Naive thymus-derived CD8-positive, alpha-beta T cell (primary cell): ENCODE data around the gene FEZ2. TPM values are rescaled to one million over a fixed set of nuclear protein-coding genes. Genes with fewer than 3 reads are reported as not detected.

ENCODE experiments used
- ATAC-seq, 2 donors: fragments of 150-1000 bp; cut with Tn5 transposase in 1 of 2; sonication (Bioruptor Pico), chemical (Tn5 transposase) in 1 of 2; 1 replicate in 1 of 2; 2 replicates in 1 of 2; pipeline ENCODE4 v1.10.0; 2021; ENCODE audit warnings: mild to moderate bottlenecking in 2 of 2, moderate library complexity in 2 of 2
- POLR2A ChIA-PET: fragments of 350-600 bp; sonication (Branson Sonifier 250); formaldehyde crosslinking; loops from one replicate; lab custom pipeline; 2021; ENCODE audit warnings: antibody characterized with exemption; lab: Charles Lee
- DNase-seq, 10 donors: peaks; one replicate each; pipeline versions ENCODE4 v3.0.0 to v3.0.0-alpha.2; 2020 to 2022
- H3K27ac Mint-ChIP-seq, 10 donors: one replicate each; pipeline ENCODE4 v1.8.0; 2020 to 2022; ENCODE audit warnings: mild to moderate bottlenecking in 10 of 10, mixed read lengths in 10 of 10, moderate library complexity in 4 of 10, inconsistent platforms in 1 of 10
- H3K27me3 Mint-ChIP-seq, 5 donors: one replicate each; pipeline ENCODE4 v1.8.0; 2021 to 2022; ENCODE audit warnings: mixed read lengths in 5 of 5
- H3K36me3 Mint-ChIP-seq, 3 donors: one replicate each; pipeline ENCODE4 v1.8.0; 2020 to 2022; ENCODE audit warnings: mixed read lengths in 3 of 3, mild to moderate bottlenecking in 2 of 3, inconsistent platforms in 1 of 3
- H3K4me1 Mint-ChIP-seq, 4 donors: one replicate each; pipeline ENCODE4 v1.8.0; 2021 to 2022; ENCODE audit warnings: mixed read lengths in 4 of 4
- H3K4me3 Mint-ChIP-seq, 10 donors: one replicate each; pipeline ENCODE4 v1.8.0; 2020 to 2022; ENCODE audit warnings: mild to moderate bottlenecking in 10 of 10, mixed read lengths in 10 of 10, moderate library complexity in 6 of 10, inconsistent platforms in 1 of 10
- H3K9me3 Mint-ChIP-seq, 9 donors: one replicate each; pipeline ENCODE4 v1.8.0; 2020 to 2022; ENCODE audit warnings: mixed read lengths in 9 of 9, mild to moderate bottlenecking in 3 of 9, inconsistent platforms in 1 of 9, moderate library complexity in 1 of 9
- polyA plus RNA-seq, 3 donors: library from polyadenylated mRNA; unstranded; fragments of 300-500 nt; fragmentation: Illumina TruSeq; gene quantifications; one replicate each; pipeline ENCODE4 v1.2.3, GENCODE V29; 2021
- total RNA-seq, 8 experiments: library from RNA in 2 of 8; stranded (reverse) in 2 of 8; gene quantifications; one replicate each; pipeline ENCODE4 v1.2.3 and lab custom pipeline; 2021 to 2026

FEZ2 gene, protein sequence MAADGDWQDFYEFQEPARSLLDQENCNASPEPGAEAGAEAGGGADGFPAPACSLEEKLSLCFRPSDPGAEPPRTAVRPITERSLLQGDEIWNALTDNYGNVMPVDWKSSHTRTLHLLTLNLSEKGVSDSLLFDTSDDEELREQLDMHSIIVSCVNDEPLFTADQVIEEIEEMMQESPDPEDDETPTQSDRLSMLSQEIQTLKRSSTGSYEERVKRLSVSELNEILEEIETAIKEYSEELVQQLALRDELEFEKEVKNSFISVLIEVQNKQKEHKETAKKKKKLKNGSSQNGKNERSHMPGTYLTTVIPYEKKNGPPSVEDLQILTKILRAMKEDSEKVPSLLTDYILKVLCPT
- total RNA-seq (10 to 100 TPM; 11.9 to 15.2 TPM), polyA plus RNA-seq (1 to 10 TPM; 1.5 to 2.1 (median 1.5) TPM), total RNA-seq (lab: John Stamatoyannopoulos, UW) (8.4 to 20.6 (median 15.3) reads per million in 6 experiments)

DNA sequence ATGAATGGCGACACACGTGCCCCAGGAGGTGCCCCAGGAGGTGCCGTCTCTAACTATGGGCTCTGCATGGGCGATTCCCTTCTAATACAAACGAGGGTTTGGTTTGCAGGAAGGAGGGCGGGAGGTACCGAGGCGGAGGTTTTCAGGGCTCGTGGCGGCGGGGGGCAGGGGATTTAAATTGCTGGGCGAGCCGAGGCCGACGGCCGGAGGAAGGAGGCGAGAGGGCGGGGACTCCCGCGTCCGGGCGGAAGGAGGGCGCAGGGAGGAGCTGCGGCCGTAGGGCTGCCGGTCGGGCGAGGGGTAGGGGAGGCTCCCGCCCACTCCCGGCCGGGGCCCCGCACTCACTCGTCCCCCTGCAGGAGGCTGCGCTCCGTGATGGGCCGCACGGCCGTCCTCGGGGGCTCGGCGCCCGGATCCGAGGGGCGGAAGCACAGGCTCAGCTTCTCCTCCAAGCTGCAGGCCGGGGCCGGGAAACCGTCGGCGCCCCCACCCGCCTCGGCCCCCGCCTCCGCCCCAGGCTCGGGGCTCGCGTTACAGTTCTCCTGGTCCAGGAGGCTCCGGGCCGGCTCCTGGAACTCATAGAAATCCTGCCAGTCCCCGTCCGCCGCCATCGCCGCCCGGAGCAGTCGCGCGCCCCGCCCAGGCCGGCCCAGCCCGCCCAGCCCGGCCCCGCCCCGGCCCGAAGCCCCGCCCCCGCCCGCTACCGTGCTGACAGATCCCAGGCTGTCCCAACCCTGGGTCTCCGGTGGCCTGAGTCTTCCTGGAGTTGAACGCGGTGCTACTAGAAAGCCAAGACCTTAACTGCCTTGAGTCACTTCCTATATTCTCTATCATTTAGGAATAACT, at the start of gene FEZ2:
TSS of gene FEZ2 (minus strand) at position 637 of the 846 bp plus-strand sequence. CDS start at position 611, 26 bp downstream.
- peak; percentile 86 to 89 for ATAC-seq

GRCh38 chr2:36634981-36635597, 37.1 kb upstream of the FEZ2 start:
- DNase-seq (no peak), ATAC-seq (no peak)
- peaks cover 7 to 36% (median 24%) of the 10 kb centered on the region in 5 donors for H3K27me3 Mint-ChIP-seq
- peaks cover 0 to 12% (median 3%) of the 10 kb centered on the region in 3 donors for H3K36me3 Mint-ChIP-seq
- no peak overlapping the region for H3K4me3 Mint-ChIP-seq
- H3K27ac Mint-ChIP-seq = no peak overlapping the region
- no peaks in the 10 kb centered on the region for H3K4me1 Mint-ChIP-seq
- POLR2A ChIA-PET = no interaction called here
- H3K9me3 Mint-ChIP-seq = peaks cover 0 to 8% (median 1%) of the 10 kb centered on the region in 9 donors

More for the DNA sequence above, at the start of gene FEZ2:
- Mint-ChIP-seq H3K9me3 (no peaks in the 10 kb centered on the region), H3K4me1 (peaks cover 32 to 50% (median 40%) of the 10 kb centered on the region in 4 donors), H3K36me3 (peaks cover 0 to 7% (median 0%) of the 10 kb centered on the region in 3 donors), H3K27ac (peak within 1 kb of the TSS; percentile 71 to 96 (median 90)), H3K4me3 (peak within 1 kb of the TSS; percentile 88 to 98 (median 95)), H3K27me3 (no peaks in the 10 kb centered on the region)
- POLR2A ChIA-PET = interaction anchor here (0.5 kb wide), 1 partner anchor 1802 kb away, joined by 6 read pairs; no protein-coding TSS in a partner anchor
- peak; percentile 24 to 73 (median 56) for DNase-seq

DNA sequence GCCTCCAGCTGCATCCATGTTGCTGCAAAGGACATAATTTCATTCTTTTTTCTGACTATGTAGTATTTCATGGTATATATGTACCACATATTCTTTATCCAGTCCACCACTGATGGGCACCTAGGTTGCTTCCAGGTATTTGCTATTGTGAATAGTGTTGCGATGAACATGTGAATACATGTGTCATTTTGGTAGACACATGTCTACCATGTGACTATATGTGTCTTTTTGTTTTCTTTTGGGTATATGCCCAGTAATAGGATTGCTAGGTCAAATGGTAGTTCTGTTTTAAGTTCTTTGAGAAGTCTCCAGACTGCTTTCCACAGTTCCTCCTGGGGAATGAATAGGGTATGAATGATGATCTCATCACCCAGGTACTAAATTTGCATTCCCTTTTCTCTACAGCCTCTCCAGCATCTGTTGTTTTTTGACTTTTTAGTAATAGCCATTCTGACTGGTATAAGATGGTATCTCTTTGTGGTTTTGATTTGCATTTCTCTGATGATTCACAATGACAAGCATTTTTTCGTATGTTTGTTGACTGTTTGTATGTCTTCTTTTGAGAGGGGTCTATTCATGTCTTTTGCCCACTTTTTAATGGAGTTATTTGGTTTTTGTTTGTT, 35.6 kb upstream of the FEZ2 start:
- DNase-seq = no peak
- Mint-ChIP-seq H3K27ac (no peak overlapping the region), H3K4me1 (no peaks in the 10 kb centered on the region), H3K36me3 (peaks cover 0 to 12% (median 3%) of the 10 kb centered on the region in 3 donors), H3K4me3 (no peak overlapping the region), H3K9me3 (peaks cover 0 to 8% (median 1%) of the 10 kb centered on the region in 9 donors), H3K27me3 (peaks cover 7 to 32% (median 19%) of the 10 kb centered on the region in 5 donors)
- ATAC-seq = no peak
- POLR2A ChIA-PET = no interaction called here

DNA sequence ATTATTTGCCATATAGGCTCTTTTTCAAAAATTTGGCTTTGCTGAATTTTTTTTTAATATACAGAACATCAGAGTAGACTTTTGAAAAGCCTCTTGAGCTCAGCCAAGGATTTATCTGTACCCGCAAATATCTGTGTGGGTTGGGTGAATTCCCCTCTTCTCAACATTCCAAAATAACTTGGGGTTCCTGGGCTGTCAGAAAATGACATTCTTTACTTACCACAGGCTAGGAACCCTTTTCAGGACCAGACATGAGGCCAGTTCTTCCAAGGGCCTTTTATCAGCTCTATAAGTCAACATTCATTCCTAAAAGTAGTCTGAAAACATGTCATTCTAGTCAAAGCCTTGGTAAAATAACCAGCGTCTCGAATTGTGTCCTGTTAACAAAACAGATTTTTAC, 28.8 kb upstream of the FEZ2 start:
- no peaks in the 10 kb centered on the region for H3K4me1 Mint-ChIP-seq
- no peak overlapping the region for H3K27ac Mint-ChIP-seq
- ATAC-seq (no peak), DNase-seq (no peak)
- peaks cover 4 to 11% (median 7%) of the 10 kb centered on the region in 5 donors for H3K27me3 Mint-ChIP-seq
- POLR2A ChIA-PET = no interaction called here
- H3K4me3 Mint-ChIP-seq = no peak overlapping the region
- peaks cover 0 to 7% (median 5%) of the 10 kb centered on the region in 3 donors for H3K36me3 Mint-ChIP-seq
- H3K9me3 Mint-ChIP-seq = peaks cover 0 to 22% (median 9%) of the 10 kb centered on the region in 9 donors

DNA sequence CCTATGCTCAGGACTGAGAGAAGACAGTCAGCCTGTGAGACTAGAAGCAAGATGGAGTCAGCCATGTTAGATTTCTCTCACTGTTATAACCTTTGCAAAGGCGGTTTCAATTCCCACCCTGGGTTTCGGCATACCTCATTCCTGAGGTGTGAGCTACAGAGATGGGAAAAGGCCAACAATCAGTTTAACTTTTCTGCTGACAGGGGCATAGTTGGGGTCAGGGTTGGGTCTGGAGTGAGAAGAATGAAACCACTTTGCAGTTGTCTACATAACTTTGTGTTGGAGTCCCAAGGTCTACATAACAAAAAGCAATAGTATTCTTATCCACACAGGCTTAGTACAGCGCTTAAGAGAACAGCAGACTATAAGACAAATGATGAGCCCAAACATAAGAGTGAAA, 28.1 kb upstream of the FEZ2 start:
- POLR2A ChIA-PET = no interaction called here
- ATAC-seq (no peak), DNase-seq (no peak)
- no peak overlapping the region for H3K27ac Mint-ChIP-seq
- no peak overlapping the region for H3K4me3 Mint-ChIP-seq
- peaks cover 0 to 22% (median 9%) of the 10 kb centered on the region in 9 donors for H3K9me3 Mint-ChIP-seq
- H3K36me3 Mint-ChIP-seq = peaks cover 0 to 7% (median 5%) of the 10 kb centered on the region in 3 donors
- no peaks in the 10 kb centered on the region for H3K4me1 Mint-ChIP-seq
- peaks cover 5 to 13% (median 7%) of the 10 kb centered on the region in 5 donors for H3K27me3 Mint-ChIP-seq

DNA sequence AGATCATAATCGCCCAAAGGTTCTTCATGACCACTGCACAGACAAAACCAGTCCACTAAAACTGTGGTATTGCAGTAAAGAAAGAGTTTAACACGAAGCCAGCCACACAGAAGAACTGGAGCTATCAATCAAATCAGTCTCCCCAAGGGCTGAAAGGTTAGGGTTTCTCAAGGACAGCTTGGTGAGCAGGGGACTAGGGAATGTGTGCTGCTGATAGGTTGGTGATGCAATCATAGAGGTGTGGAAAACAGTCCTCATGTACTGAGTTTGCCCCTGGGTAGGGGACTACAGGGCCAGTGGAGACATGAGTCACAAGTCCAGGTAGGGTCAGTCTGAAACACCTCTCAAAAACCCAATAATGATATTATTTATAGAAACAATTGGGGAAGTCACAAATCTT, 27.3 kb upstream of the FEZ2 start:
- no peak for ATAC-seq
- Mint-ChIP-seq H3K27me3 (peaks cover 5 to 21% (median 9%) of the 10 kb centered on the region in 5 donors), H3K4me1 (no peaks in the 10 kb centered on the region), H3K36me3 (peaks cover 0 to 7% (median 5%) of the 10 kb centered on the region in 3 donors), H3K4me3 (no peak overlapping the region), H3K27ac (no peak overlapping the region), H3K9me3 (peaks cover 0 to 22% (median 9%) of the 10 kb centered on the region in 9 donors)
- no peak for DNase-seq
- POLR2A ChIA-PET = no interaction called here

DNA sequence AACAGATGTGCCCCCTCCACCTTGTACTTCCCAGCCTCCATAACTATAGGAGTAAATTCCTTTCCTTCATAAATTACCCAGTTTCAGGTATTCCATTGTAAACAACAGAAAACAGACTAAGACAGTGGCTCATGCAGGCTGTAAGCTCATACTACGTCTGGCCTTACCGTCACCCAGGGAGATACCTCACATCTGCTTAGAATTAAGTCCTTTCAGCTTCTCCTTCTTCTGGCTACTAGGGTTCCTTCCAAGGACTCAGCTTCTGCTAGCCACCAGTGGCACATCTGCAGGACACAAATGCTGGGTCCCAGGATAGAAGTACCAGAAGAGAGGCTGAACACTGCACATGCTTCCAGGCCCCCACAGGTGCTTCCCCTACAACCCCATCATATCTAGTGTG, 22.4 kb upstream of the FEZ2 start:
- Mint-ChIP-seq H3K27ac (no peak overlapping the region), H3K4me1 (no peaks in the 10 kb centered on the region), H3K9me3 (peaks cover 0 to 13% (median 5%) of the 10 kb centered on the region in 9 donors), H3K4me3 (no peak overlapping the region), H3K27me3 (peaks cover 5 to 22% (median 10%) of the 10 kb centered on the region in 5 donors), H3K36me3 (peaks cover 0 to 2% (median 0%) of the 10 kb centered on the region in 3 donors)
- POLR2A ChIA-PET = no interaction called here
- DNase-seq (no peak), ATAC-seq (no peak)

GRCh38 chr2:36618381-36618780, 20.4 kb upstream of the FEZ2 start:
- no peak for DNase-seq
- Mint-ChIP-seq H3K36me3 (no peaks in the 10 kb centered on the region), H3K4me3 (no peak overlapping the region), H3K9me3 (peaks cover 0 to 2% (median 0%) of the 10 kb centered on the region in 9 donors), H3K27ac (no peak overlapping the region), H3K4me1 (no peaks in the 10 kb centered on the region), H3K27me3 (peaks cover 5 to 22% (median 10%) of the 10 kb centered on the region in 5 donors)
- POLR2A ChIA-PET = no interaction called here
- ATAC-seq = no peak

DNA sequence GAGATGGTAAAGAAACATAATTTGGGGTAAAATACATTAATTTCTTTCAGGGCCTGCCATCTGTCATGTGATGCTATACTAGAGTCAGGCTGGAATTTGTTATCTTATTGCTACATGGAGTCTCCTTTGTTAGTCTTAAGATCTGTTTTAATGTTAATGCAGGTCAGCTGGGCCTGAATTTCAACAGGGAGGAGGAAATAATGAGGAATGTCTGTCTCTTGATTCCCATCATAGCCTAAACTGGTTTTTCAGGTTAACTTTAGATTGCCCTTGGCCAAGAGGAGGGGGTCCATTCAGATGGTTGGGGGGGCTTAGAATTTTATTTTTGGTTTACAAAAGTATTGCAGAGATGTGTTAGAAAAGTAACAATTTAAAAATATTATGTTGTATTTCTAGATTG, 19.0 kb upstream of the FEZ2 start:
- H3K36me3 Mint-ChIP-seq = no peaks in the 10 kb centered on the region
- no peak for ATAC-seq
- no peaks in the 10 kb centered on the region for H3K4me1 Mint-ChIP-seq
- no peak for DNase-seq
- POLR2A ChIA-PET = no interaction called here
- peaks cover 3 to 13% (median 4%) of the 10 kb centered on the region in 5 donors for H3K27me3 Mint-ChIP-seq
- no peaks in the 10 kb centered on the region for H3K9me3 Mint-ChIP-seq
- H3K4me3 Mint-ChIP-seq = no peak overlapping the region
- H3K27ac Mint-ChIP-seq = no peak overlapping the region

GRCh38 chr2:36615222-36615621, 17.3 kb upstream of the FEZ2 start:
- POLR2A ChIA-PET = no interaction called here
- ATAC-seq (no peak), DNase-seq (no peak)
- no peak overlapping the region for H3K4me3 Mint-ChIP-seq
- peaks cover 0 to 2% (median 0%) of the 10 kb centered on the region in 4 donors for H3K4me1 Mint-ChIP-seq
- no peak overlapping the region for H3K27ac Mint-ChIP-seq
- H3K9me3 Mint-ChIP-seq = no peaks in the 10 kb centered on the region
- H3K27me3 Mint-ChIP-seq = peaks cover 1 to 9% (median 6%) of the 10 kb centered on the region in 5 donors
- no peaks in the 10 kb centered on the region for H3K36me3 Mint-ChIP-seq

GRCh38 chr2:36613801-36614200, 15.8 kb upstream of the FEZ2 start:
- Mint-ChIP-seq H3K9me3 (no peaks in the 10 kb centered on the region), H3K4me3 (no peak overlapping the region), H3K4me1 (peaks cover 0 to 2% (median 0%) of the 10 kb centered on the region in 4 donors), H3K27me3 (peaks cover 0 to 9% (median 4%) of the 10 kb centered on the region in 5 donors), H3K36me3 (no peaks in the 10 kb centered on the region), H3K27ac (no peak overlapping the region)
- POLR2A ChIA-PET = no interaction called here
- ATAC-seq = no peak
- no peak for DNase-seq
